K562 (cell line): Measurements from ENCODE around the gene PTGIR. TPM values are rescaled to one million over a fixed set of nuclear protein-coding genes. Genes with fewer than 3 reads are reported as not detected.
A peak's percentile ranks its signal among the peaks of the same experiment; 100 is the strongest.

Experiments used
- ATF2 ChIP-seq: sonication (generic); formaldehyde crosslinking; IDR thresholded peaks from 2 replicates; pipeline ENCODE4 v1.8.1; 2022; ENCODE audit warnings: missing genetic modification reagents
- CBX5 ChIP-seq: IDR thresholded peaks from 2 replicates; pipeline ENCODE4 v1.6.1; 2014; ENCODE audit warnings: low read depth, borderline replicate concordance
- CEBPB ChIP-seq: fragments of 450-650 bp; IDR thresholded peaks from 2 replicates; pipeline ENCODE4 v1.6.1; 2016; ENCODE audit warnings: missing genetic modification characterization, missing compliant biosample characterization
- DLX4 ChIP-seq: fragments of 250-450 bp; sonication (Bioruptor Pico); IDR thresholded peaks from 2 replicates; pipeline ENCODE4 v1.6.1; 2021; ENCODE audit warnings: mild to moderate bottlenecking
- MAFG ChIP-seq: fragments of 450-650 bp; conservative IDR thresholded peaks from 2 replicates; pipeline ENCODE4 v1.6.1; 2016; ENCODE audit warnings: missing genetic modification characterization, missing compliant biosample characterization
- PBX2 ChIP-seq, 2 experiments: IDR thresholded peaks in 1 of 2; conservative IDR thresholded peaks in 1 of 2; 2 replicates each; pipeline ENCODE4 v1.6.1; 2016; ENCODE audit warnings: low read depth in 2 of 2, mild to moderate bottlenecking in 1 of 2, missing compliant biosample characterization in 1 of 2, missing genetic modification characterization in 1 of 2, moderate library complexity in 1 of 2
- SMARCA5 ChIP-seq: fragments of 450-650 bp; IDR thresholded peaks from 2 replicates; pipeline ENCODE4 v1.6.1; 2016
- UBTF ChIP-seq, 2 experiments: IDR thresholded peaks; 2 replicates each; pipeline ENCODE4 v1.6.1; 2012; ENCODE audit warnings: improper control_type of control experiment in 2 of 2, low read depth in 2 of 2, low read length in 2 of 2, borderline replicate concordance in 1 of 2
- ZBTB11 ChIP-seq, 3 experiments: fragments of 200-800 bp in 1 of 3; fragments of 250-450 bp in 1 of 3; fragments of 450-650 bp in 1 of 3; sonication (Bioruptor Pico) in 1 of 3; sonication (Bioruptor generic) in 1 of 3; formaldehyde crosslinking in 1 of 3; IDR thresholded peaks; 2 replicates each; pipeline versions ENCODE4 v1.6.1 to v1.8.0; 2016 to 2022; ENCODE audit warnings: mild to moderate bottlenecking in 2 of 3, missing genetic modification characterization in 2 of 3, missing compliant biosample characterization in 1 of 3, moderate library complexity in 1 of 3
- ZNF134 ChIP-seq: fragments of 250-450 bp; sonication (Bioruptor Pico); conservative IDR thresholded peaks from 2 replicates; pipeline ENCODE4 v1.4.0; 2020
- ZNF354B ChIP-seq: fragments of 250-450 bp; sonication (Bioruptor Pico); IDR thresholded peaks from 2 replicates; pipeline ENCODE4 v1.4.0; 2020
- ZNF41 ChIP-seq: fragments of 250-450 bp; sonication (Bioruptor Pico); conservative IDR thresholded peaks from 2 replicates; pipeline ENCODE4 v1.4.0; 2020; ENCODE audit warnings: mild to moderate bottlenecking
- polyA plus RNA-seq, 8 experiments: library from polyadenylated mRNA; depleted of rRNA in 4 of 8; stranded (reverse) in 5 of 8; unstranded in 3 of 8; fragments of >200 nt; fragmentation: Nextera tagmentation in 2 of 8; fragmentation: Illumina TruSeq in 1 of 8; extraction: Ambion mirVana in 2 of 8; extraction: Trizol in 1 of 8; gene quantifications; 2 replicates each; pipeline versions ENCODE4 v1.2.1 to v1.2.3, GENCODE V29; 2011 to 2014; ENCODE audit warnings: inconsistent platforms in 1 of 8, missing spikeins in 1 of 8
- total RNA-seq, 7 experiments: library from RNA; depleted of rRNA in 6 of 7; stranded (reverse); fragments of >200 nt in 6 of 7; fragmentation: Illumina TruSeq in 2 of 7; extraction: Trizol in 2 of 7; gene quantifications; 2 replicates each; pipeline versions ENCODE4 v1.2.1 to v1.2.3, GENCODE V29; 2011 to 2021; ENCODE audit warnings: low replicate concordance in 1 of 7

Gene PTGIR
- total and polyA plus RNA-seq, 9 of the 15 experiments (the other 6 are each of a cell fraction or from before 2014, with no cell fraction given), result 0.11 to 3.4 (median 1.1) TPM; not detected in 1

GRCh38 chr19:46600384-46601317 is 24.2 kb downstream of the PTGIR start (continued):
- TF ChIP-seq DLX4 (no peak), PBX2 (CRISPR knock-in tag; IDR thresholded peaks at IDR 0.05; ENCODE audit: low read depth) (no peak), PBX2 (tag; conservative IDR thresholded peaks at IDR 0.05; ENCODE audit: low read depth) (0 out of 2 replicates have a peak, but pooled peaks have one; percentile 13), ZBTB11 (CRISPR knock-in tag; IDR thresholded peaks at IDR 0.05) (peak in 1 of 3 experiments; percentile 94; a peak in 2 of 6 replicates), CEBPB (tag) (no peak), ZNF354B (CRISPR knock-in tag) (no peak), MAFG (tag) (no peak), ATF2 (CRISPR knock-in tag) (no peak), ZNF41 (CRISPR knock-in tag) (peak; percentile 82), UBTF (IDR thresholded peaks at IDR 0.05; ENCODE audit: borderline replicate concordance in 1 of 2, low read depth in 2 of 2, low read length in 2 of 2) (peak in 1 of 2 experiments; percentile 41; a peak in 1 of 4 replicates), CBX5 (no peak), SMARCA5 (peak; percentile 83; the same call in 1 of the 2 replicates), ZNF134 (CRISPR knock-in tag) (peak; percentile 39; the same call in 1 of the 2 replicates)
